Mucosa of descending colon (tissue), 3 donors: ENCODE measurements around the gene VAMP1. TPM values are rescaled to one million over a fixed set of nuclear protein-coding genes. Genes with fewer than 3 reads are reported as not detected.
"Not testable (repeated sequence)": the region's sequence is repeated elsewhere in the genome, so short reads cannot be mapped to it uniquely, and the experiment has no call there.

Source experiments
- ATAC-seq: fragments of 200-7000 bp; cut with Tn5 transposase; one replicate; pipeline ENCODE4 v1.9.1; 2020; ENCODE audit warnings: mild to moderate bottlenecking, moderate library complexity
- DNase-seq, 3 donors: peaks; one replicate each; pipeline ENCODE4 v3.0.0-alpha.2; 2020
- H3K36me3 ChIP-seq: fragments of 200-600 bp; one replicate; pipeline ENCODE4 v1.8.0; 2021; ENCODE audit warnings: low read depth, mild to moderate bottlenecking
- H3K4me1 ChIP-seq: fragments of 200-600 bp; one replicate; pipeline ENCODE4 v1.8.0; 2021; ENCODE audit warnings: low read depth, mild to moderate bottlenecking
- H3K4me3 ChIP-seq: fragments of 200-600 bp; one replicate; pipeline ENCODE4 v1.8.0; 2021; ENCODE audit warnings: mild to moderate bottlenecking
- H3K9me3 ChIP-seq: fragments of 200-600 bp; one replicate; pipeline ENCODE4 v1.8.0; 2021; ENCODE audit warnings: mild to moderate bottlenecking
- intact Hi-C, 2 donors: fragments of 100-400 bp; cut with DNase I in 1 of 2; cut with micrococcal nuclease in 1 of 2; formaldehyde crosslinking; loops; one replicate each; pipeline versions ENCODE4 v1.11.0 to v1.11.1; 2022; cut with DNase I, micrococcal nuclease
- total RNA-seq, 3 donors: library from RNA; stranded (reverse); fragmentation: NEBNext Ultra II Directional in 2 of 3; extraction: Animal tissue kit (Norgen Biotek cat#: 25700) in 2 of 3; gene quantifications; one replicate each; pipeline versions ENCODE4 v1.2.1 to v1.2.4, GENCODE V29; 2021 to 2023
- TF ChIP-seq, protein P1 (sequence below): fragments of 200-600 bp; IDR thresholded peaks from one replicate; pipeline ENCODE4 v1.8.0; 2022; ENCODE audit warnings: antibody characterized with exemption, mild to moderate bottlenecking
- donor health status: DM: no; HTN: no; CAD: no; lungs with moderate emphysema.
- donor health status: DM: no; HTN: no; CAD: no.
- donor health status: DM: no; HTN: yes; CAD: no.

VAMP1 gene
- total RNA-seq, 3 donors from 2014 or later: 3.8 to 18.7 (median 8.6) TPM

DNA sequence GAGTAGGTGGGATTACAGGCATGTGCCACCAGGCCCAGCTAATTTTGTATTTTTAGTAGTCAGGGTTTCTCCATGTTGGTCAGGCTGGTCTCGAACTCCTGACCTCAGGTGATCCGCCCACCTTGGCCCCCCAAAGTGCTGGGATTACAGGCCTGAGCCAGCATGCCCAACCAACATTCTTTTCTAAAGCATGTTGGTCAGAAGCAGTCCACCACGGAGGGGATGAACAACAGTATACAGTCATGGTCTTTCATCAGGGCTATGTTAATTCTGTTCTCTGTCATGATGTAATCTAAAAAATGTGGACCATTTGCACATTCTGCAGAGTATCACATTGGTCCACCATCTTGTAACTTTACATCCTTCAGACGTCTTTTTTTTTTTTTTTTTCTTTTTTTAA, 19.0 kb upstream of the VAMP1 start:
- no peak for ATAC-seq
- TF ChIP-seq, protein P1, sequence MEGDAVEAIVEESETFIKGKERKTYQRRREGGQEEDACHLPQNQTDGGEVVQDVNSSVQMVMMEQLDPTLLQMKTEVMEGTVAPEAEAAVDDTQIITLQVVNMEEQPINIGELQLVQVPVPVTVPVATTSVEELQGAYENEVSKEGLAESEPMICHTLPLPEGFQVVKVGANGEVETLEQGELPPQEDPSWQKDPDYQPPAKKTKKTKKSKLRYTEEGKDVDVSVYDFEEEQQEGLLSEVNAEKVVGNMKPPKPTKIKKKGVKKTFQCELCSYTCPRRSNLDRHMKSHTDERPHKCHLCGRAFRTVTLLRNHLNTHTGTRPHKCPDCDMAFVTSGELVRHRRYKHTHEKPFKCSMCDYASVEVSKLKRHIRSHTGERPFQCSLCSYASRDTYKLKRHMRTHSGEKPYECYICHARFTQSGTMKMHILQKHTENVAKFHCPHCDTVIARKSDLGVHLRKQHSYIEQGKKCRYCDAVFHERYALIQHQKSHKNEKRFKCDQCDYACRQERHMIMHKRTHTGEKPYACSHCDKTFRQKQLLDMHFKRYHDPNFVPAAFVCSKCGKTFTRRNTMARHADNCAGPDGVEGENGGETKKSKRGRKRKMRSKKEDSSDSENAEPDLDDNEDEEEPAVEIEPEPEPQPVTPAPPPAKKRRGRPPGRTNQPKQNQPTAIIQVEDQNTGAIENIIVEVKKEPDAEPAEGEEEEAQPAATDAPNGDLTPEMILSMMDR: no peak
- H3K36me3 ChIP-seq: no peaks in the 10 kb centered on the region

GRCh38 chr12:6488240-6488639, 17.8 kb upstream of the VAMP1 start:
- H3K36me3 ChIP-seq: no peaks in the 10 kb centered on the region
- H3K4me3 ChIP-seq: no peak overlapping the region
- TF ChIP-seq, protein P1: no peak
- peaks cover 4% of the 10 kb centered on the region for H3K4me1 ChIP-seq
- H3K9me3 ChIP-seq: no peaks in the 10 kb centered on the region
- DNase-seq (no peak), ATAC-seq (no peak)
- intact Hi-C loops: no loop called here

More for the DNA sequence above, 19.0 kb upstream of the VAMP1 start:
- peaks cover 6% of the 10 kb centered on the region for H3K4me1 ChIP-seq
- no peak for DNase-seq
- no peaks in the 10 kb centered on the region for H3K9me3 ChIP-seq
- intact Hi-C loops: no loop called here
- H3K4me3 ChIP-seq: no peak overlapping the region

GRCh38 chr12:6478416-6478815, 7.9 kb upstream of the VAMP1 start:
- Histone ChIP-seq H3K9me3 (no peaks in the 10 kb centered on the region), H3K4me3 (no peak overlapping the region), H3K4me1 (no peaks in the 10 kb centered on the region), H3K36me3 (no peaks in the 10 kb centered on the region)
- TF ChIP-seq, protein P1: no peak
- ATAC-seq: no peak
- DNase-seq: no peak
- intact Hi-C loops: no loop called here

DNA sequence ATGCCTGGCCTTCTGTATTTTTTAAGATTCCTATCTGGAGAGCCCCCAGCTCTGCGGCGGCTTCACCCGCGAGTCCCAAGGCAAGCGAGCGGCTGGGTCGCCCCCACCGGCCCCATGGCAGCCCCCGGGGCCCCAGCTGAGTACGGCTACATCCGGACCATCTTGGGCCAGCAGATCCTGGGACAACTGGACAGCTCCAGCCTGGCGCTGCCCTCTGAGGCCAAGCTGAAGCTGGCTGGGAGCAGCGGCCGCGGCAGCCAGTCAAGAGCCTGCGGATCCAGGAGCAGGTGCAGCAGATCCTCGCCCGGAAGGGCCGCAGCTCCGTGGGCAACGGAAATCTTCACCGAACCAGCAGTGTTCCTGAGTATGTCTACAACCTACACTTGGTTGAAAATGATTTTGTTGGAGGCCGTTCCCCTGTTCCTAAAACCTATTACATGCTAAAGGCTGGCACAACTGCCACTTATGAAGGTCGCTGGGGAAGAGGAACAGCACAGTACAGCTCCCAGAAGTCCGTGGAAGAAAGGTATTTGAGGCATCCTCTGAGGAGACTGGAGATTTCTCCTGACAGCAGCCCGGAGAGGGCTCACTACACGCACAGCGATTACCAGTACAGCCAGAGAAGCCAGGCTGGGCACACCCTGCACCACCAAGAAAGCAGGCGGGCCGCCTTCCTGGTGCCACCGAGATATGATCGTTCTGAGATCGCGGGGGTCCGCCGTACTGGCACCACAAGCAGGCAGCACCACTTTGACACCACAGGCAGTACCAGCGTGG, 7.3 kb upstream of the VAMP1 start:
- H3K9me3 ChIP-seq, intact Hi-C loops, H3K4me1 ChIP-seq, DNase-seq, H3K4me3 ChIP-seq, H3K36me3 ChIP-seq, ATAC-seq: not testable (repeated sequence)

GRCh38 chr12:6476489-6476888, 6.0 kb upstream of the VAMP1 start:
- no peak for DNase-seq
- Histone ChIP-seq H3K9me3 (no peaks in the 10 kb centered on the region), H3K4me1 (no peaks in the 10 kb centered on the region), H3K4me3 (no peak overlapping the region), H3K36me3 (no peaks in the 10 kb centered on the region)
- intact Hi-C loops: no loop called here
- ATAC-seq: no peak
- TF ChIP-seq, protein P1: no peak

GRCh38 chr12:6475233-6475975, 4.9 kb upstream of the VAMP1 start:
- H3K4me1 ChIP-seq, H3K9me3 ChIP-seq, H3K36me3 ChIP-seq, H3K4me3 ChIP-seq, intact Hi-C loops, ATAC-seq, DNase-seq: not testable (repeated sequence)
